NOMO-1 treated with dmso at 0.1 percent for 144 hours (cell line): ENCODE data around the gene TTLL8.

Experiments used
- DNase-seq: peaks from one replicate; lab custom pipeline; 2025; ENCODE audit not compliant: unreplicated experiment; lab: John Stamatoyannopoulos, UW

TTLL8 gene

GRCh38 chr22:50062509-50063135 lies 4.5 kb upstream of the TTLL8 start:
- DNase-seq: no peak

DNA sequence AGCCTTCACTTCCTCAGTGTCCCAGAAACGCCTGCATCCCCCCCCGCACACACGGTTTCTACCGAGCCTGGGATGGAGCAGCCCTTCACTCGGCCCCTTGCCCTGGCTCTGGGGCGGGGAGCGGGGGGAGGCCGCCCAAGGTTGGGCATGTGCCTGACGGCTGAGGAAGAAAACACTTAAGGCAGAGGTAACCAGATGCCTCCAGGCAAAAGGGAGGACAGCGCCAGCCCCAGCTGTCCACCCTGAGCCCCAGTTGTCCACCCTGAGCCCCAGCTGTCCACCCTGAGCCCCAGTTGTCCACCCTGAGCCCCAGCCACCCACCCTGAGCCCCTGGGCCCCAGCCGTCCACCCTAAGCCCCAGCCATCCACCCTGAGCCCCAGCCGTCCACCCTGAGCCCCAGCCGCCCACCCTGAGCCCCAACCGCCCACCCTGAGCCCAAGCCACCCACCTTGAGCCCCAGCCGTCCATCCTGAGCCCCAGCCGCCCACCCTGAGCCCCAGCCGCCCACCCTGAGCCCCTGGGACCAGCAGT lies 3.8 kb upstream of the TTLL8 start:
- no peak for DNase-seq

GRCh38 chr22:50061141-50061823 lies 3.2 kb upstream of the TTLL8 start:
- DNase-seq: no peak

DNA sequence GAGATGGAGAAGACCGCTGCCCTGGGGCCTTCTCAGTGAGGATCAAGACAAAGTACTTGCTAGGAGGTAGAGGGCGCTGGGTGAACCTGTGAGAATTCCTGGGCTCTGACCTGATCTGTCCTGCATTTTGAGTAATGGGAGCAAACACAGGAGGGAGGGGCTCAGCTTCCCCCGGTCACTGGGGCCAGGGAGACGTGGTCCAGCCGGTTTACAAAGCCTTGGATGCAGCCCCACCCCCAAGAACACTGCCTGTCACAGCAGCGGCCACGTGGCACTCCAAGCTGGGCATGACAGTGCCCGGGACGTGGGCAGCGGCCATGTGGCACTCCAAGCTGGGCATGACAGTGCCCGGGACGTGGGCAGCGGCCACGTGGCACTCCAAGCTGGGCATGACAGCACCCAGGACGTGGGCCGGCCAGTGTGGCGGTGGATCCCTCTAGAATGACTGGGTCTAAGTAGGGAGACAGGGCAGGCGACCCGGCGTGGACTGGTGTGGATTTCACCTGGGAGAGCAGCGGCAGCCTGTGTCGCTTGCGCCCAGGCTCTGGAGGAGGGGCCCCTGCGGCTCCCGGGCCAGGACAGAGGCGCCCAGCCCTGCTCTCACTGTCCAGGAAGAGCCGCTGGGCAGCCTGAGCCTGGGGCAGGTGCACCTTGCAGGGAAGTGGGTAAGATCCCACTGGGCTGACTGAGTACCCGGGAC lies 2.5 kb upstream of the TTLL8 start:
- no peak for DNase-seq

- DNase-seq: no peak
These were observed 1.8 kb upstream of the TTLL8 start for GRCh38 chr22:50059881-50060262.

- no peak for DNase-seq
These were observed 1.1 kb upstream of the TTLL8 start for GRCh38 chr22:50058906-50059880.

DNA sequence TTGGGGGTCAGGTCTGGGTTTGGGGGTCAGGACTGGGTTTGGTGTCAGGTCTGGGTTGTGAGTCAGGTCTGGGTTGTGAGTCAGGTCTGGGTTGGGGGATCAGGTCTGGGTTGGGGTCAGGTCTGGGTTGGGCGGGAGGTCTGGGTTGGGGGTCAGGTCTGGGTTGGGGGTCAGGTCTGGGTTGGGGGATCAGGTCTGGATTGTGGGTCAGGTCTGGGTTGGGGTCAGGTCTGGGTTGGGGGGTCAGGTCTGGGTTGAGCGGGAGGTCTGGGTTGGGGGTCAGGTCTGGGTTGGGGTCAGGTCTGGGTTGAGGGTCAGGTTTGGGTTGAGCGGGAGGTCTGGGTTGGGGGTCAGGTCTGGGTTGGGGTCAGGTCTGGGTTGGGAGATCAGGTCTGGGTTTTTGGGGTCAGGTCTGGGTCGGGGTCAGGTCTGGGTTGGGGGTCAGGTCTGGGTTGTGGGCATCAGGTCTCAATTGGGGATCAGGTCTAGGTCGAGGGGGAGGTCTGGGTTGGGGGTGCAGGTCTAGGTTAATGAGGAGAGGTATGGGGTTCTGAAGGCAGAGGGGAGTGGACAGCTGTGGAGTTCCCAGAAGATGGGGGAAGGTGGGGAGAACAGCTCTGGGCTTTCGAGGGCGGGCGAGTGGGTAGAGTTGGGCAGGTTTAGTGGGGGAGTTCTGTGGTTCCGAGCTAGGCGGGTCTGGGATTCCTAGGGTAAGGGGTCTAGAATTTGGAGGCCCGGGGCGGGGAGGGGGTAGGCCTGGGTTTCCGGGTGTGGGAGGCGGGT lies 629 bp downstream of the TTLL8 start:
- no peak for DNase-seq

- DNase-seq: no peak
These were observed 1.7 kb downstream of the TTLL8 start for GRCh38 chr22:50056214-50056972.

DNA sequence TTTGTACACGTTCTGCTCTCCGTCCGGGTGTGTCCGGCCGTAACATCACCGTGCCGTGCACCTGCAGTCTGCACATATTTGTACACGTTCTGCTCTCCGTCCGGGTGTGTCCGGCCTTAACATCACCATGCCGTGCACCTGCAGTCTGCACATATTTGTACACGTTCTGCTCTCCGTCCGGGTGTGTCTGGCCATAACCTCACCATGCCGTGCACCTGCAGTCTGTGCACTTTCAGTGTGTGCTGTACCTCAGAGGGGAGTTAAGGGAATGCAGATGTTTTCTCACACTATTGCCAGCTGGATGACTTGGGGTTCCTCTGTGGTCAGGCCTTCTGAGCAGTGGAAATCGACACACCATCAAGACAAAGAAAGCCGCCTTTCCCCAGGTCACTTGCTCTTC lies 4.2 kb downstream of the TTLL8 start:
- DNase-seq: no peak

- no peak for DNase-seq
These were observed 6.2 kb downstream of the TTLL8 start for GRCh38 chr22:50051930-50052329.

DNA sequence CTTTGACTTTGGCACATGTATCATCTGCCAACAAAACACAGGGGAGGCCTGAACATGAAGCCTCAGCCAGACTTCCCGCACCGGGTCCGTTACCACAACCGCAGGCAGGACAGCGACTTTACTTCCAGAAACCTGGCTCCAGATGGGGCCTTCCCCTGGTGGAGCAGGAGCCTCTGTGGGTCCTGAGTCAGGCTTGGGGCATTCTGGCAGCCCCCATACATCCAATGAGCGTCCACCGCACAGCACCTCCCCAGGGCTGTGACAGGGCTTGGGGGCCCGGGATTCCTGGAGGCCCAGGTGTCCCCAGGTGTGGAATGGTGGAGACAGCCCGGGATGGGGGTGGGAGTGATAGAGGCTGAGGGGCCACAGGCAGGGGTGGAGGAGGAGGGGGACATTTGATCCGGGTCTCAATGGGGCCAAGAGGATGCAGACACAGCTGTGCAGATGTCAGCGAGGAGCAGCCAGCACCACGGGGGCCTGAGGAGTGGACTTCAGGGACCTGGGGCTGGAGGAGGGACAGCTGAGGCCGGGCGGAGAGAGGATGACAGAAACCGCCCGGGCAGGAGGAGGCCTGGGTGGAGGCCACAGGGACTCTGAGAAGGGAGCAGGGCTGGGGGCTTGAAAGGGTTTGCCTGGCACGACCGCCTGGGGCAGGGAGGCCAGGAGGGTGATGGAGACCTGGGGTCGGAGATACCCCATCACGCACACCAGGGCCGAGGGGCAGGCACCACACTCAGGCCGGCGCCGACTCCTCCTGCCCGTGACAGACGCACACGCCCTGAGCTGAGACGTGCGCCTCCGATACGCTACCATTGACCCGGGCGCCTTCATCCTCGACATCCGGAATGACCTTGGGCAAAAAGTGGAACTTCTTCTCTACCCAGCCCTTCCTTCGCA lies 8.6 kb downstream of the TTLL8 start:
- DNase-seq: no peak

GRCh38 chr22:50048836-50049235 lies 9.3 kb downstream of the TTLL8 start:
- no peak for DNase-seq

DNA sequence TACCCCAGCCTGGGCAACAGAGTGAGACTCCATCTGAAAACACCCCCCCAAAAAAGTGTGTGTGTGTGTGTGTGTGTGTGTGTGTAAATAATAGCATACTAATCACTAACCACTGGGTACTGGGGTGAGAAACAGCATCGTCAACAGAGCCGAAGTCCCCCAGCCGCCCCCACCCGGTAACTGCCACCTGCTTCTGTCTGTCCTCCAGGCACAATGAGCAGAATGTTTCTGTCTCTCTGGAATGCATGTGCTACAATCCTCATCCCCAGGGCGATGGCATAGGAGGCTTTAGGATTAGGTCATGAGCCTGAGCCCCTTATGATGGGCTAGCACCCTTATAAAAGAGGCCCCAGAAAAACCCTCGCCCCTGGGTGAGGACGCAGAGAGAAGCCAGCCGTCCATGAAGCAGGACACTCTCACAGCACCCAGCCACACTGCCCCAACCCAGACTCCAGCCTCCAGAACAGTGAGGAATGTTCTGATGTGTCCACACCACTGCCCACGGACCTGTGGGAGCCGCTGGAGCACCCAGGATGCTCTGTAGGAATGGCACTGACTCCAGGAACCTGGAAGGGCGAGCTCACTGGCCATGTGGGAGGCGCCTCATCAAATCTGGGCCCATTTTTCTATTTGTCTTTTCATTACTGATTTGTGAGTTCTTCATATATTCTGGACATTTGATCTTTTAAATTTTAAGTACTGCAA lies 9.9 kb downstream of the TTLL8 start:
- DNase-seq: no peak

GRCh38 chr22:50047346-50047745 lies 10.8 kb downstream of the TTLL8 start:
- no peak for DNase-seq

DNA sequence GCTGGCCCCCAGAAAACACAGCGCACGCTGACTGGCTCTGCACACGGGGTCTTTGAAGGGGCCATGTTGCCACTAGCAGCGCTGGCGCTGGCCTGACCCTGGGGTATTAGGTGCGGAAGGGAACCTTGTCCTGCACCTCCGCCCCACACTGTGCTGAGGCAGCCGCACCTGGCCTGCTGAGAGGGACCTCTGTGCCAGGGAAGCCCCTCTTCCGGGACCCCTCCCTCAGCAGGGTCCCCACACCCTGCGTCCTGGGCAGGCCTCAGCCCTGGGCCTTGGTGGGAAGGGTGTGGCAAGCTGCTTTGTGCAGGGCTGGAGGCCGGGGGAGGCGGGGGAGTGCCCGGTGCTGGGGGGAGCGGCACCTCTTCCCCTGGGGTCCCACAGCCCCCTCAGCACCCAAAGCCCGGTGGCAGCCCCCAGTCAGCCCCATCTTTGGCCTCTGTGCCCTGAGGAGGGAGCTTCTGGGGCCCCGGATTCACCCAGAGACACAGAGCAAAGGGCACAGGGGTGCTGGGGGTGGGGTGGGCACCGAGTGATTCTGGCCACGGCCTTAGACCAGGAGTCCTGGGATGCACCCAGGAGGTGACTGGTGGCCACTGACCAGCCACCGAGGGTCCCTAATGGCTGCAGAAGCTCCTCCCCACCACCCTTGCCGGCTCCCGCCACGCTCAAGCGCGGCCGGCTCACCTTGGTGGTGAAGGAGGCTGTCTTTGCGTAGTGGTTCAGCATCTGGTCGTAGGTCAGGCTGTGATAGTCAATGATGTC lies 11.4 kb downstream of the TTLL8 start:
- no peak for DNase-seq

GRCh38 chr22:50046019-50046415 lies 12.1 kb downstream of the TTLL8 start:
- no peak for DNase-seq
